Smooth muscle cell (in vitro differentiated cells): ENCODE results near the gene CPSF6. TPM values are rescaled to one million over a fixed set of nuclear protein-coding genes. Genes with fewer than 3 reads are reported as not detected.
"Not testable (repeated sequence)": the region's sequence is repeated elsewhere in the genome, so short reads cannot be mapped to it uniquely, and the experiment has no call there.

Experiments
- DNase-seq: peaks from one replicate; lab custom pipeline; 2025; ENCODE audit not compliant: unreplicated experiment; lab: John Stamatoyannopoulos, UW
- H2AFZ ChIP-seq: fragments of 200-600 bp; sonication (generic); 2 replicates; pipeline ENCODE4 v1.6.0; 2016; ENCODE audit warnings: antibody characterized with exemption, low read depth, mild to moderate bottlenecking
- H3F3A ChIP-seq: fragments of 200-600 bp; sonication (generic); 2 replicates; pipeline ENCODE4 v1.6.0; 2017; ENCODE audit warnings: antibody characterized with exemption, low read depth
- H3K27ac ChIP-seq: fragments of 200-600 bp; sonication (generic); 2 replicates; pipeline ENCODE4 v1.5.1; 2016; ENCODE audit warnings: low read depth, mild to moderate bottlenecking
- H3K27me3 ChIP-seq: fragments of 200-600 bp; sonication (generic); 2 replicates; pipeline ENCODE4 v1.6.1; 2016; ENCODE audit warnings: low read depth, mild to moderate bottlenecking
- H3K36me3 ChIP-seq: fragments of 200-600 bp; sonication (generic); 2 replicates; pipeline ENCODE4 v1.5.1; 2016; ENCODE audit warnings: low read depth
- H3K4me1 ChIP-seq: fragments of 200-600 bp; sonication (generic); 2 replicates; pipeline ENCODE4 v1.5.1; 2016; ENCODE audit warnings: low read depth
- H3K4me2 ChIP-seq: fragments of 200-600 bp; sonication (generic); 2 replicates; pipeline ENCODE4 v1.6.0; 2016; ENCODE audit warnings: mild to moderate bottlenecking
- H3K4me3 ChIP-seq: fragments of 200-600 bp; sonication (generic); 2 replicates; pipeline ENCODE4 v1.5.1; 2016; ENCODE audit warnings: mild to moderate bottlenecking
- H3K79me2 ChIP-seq: fragments of 200-600 bp; sonication (generic); 2 replicates; pipeline ENCODE4 v1.6.0; 2016; ENCODE audit warnings: low read depth, mild to moderate bottlenecking
- H3K9ac ChIP-seq: fragments of 200-600 bp; sonication (generic); 2 replicates; pipeline ENCODE4 v1.6.0; 2016; ENCODE audit warnings: low read depth
- H3K9me3 ChIP-seq: fragments of 200-600 bp; sonication (generic); replicated peaks from 2 replicates; pipeline ENCODE4 v1.5.1; 2016; ENCODE audit warnings: low read depth
- H4K20me1 ChIP-seq: fragments of 200-600 bp; sonication (generic); 2 replicates; pipeline ENCODE4 v1.6.0; 2016; ENCODE audit warnings: low read depth
- CTCF ChIP-seq: fragments of 200-600 bp; sonication (generic); IDR thresholded peaks from 2 replicates; pipeline ENCODE4 v1.5.1; 2017; ENCODE audit warnings: borderline replicate concordance, mild to moderate bottlenecking, antibody characterized with exemption; ENCODE audit not compliant: insufficient read depth, poor library complexity, severe bottlenecking
- WGBS: methylation state at CpG from one replicate; pipeline ENCODE4 v1.1.7; 2016; ENCODE audit warnings: low lambda C conversion rate; 5-methylcytosine and 5-hydroxymethylcytosine counted together
- polyA plus RNA-seq: library from polyadenylated mRNA; unstranded; fragments of >200 nt; fragmentation: Nextera tagmentation; extraction: Ambion mirVana; gene quantifications from 2 replicates; pipeline ENCODE4 v1.2.1, GENCODE V29; 2016
- total RNA-seq: library from RNA; depleted of rRNA; stranded (reverse); fragments of >200 nt; gene quantifications from 2 replicates; pipeline ENCODE4 v1.2.3, GENCODE V29; 2014

CPSF6 gene
- total and polyA plus RNA-seq, 2 experiments from 2014 or later: 21.5 to 35.9 TPM

DNA sequence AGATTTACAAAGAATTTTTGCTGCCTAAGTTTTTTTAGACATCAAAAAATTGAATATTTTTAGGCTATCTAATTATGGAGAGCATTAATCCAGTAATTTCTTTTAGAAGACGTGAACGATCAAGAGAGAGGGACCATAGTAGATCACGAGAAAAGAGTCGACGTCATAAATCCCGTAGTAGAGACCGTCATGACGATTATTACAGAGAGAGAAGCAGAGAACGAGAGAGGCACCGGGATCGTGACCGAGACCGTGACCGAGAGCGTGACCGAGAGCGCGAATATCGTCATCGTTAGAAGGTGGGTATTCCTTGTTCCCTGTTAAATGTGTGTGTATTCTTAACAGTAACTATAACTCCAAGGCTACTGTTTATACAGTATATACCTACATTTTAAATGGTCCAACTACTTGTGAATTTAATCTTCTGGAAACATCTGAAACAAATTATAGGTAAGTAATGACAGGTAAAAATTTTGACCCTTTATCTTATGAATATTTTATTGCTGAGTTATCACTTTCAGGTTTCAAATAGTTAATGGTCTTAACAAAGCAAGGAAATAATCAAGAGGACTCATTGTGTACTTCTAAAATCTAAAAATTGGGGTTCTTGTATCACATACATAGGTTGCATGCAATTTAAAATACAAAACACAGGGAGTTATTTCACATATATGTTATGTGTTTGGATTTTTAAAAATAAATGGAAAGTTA lies 23.1 kb downstream of the CPSF6 start:
- H3K27me3 ChIP-seq: no peaks in the 10 kb centered on the region
- peaks cover 19% of the 10 kb centered on the region for H3K79me2 ChIP-seq
- peaks cover 61% of the 10 kb centered on the region for H3K36me3 ChIP-seq
- no peak for TF ChIP-seq CTCF
- peaks cover 4% of the 10 kb centered on the region for H3K4me1 ChIP-seq
- no peak overlapping the region for H3K4me3 ChIP-seq
- 97% methylated on average over 20 of the region's 20 CpGs for WGBS
- H3K9ac ChIP-seq: no peak overlapping the region
- no peaks in the 10 kb centered on the region for H3K9me3 ChIP-seq
- no peak for DNase-seq
- peaks cover 41% of the 10 kb centered on the region for H4K20me1 ChIP-seq
- no peak overlapping the region for H3K27ac ChIP-seq
- no peak overlapping the region for H2AFZ ChIP-seq
- no peak overlapping the region for H3K4me2 ChIP-seq
- H3F3A ChIP-seq: no peaks in the 10 kb centered on the region

GRCh38 chr12:69265205-69265604 lies 25.8 kb downstream of the CPSF6 start:
- H3K79me2 ChIP-seq: peaks cover 8% of the 10 kb centered on the region

GRCh38 chr12:69265633-69266032 lies 26.3 kb downstream of the CPSF6 start:
- not testable (repeated sequence) for H3K27me3 ChIP-seq, H3F3A ChIP-seq, H3K9me3 ChIP-seq, H3K79me2 ChIP-seq, H2AFZ ChIP-seq, H3K4me1 ChIP-seq, DNase-seq, H3K27ac ChIP-seq, H3K4me3 ChIP-seq, H3K4me2 ChIP-seq, H3K9ac ChIP-seq
- Histone ChIP-seq H3K36me3 (peaks cover 41% of the 10 kb centered on the region), H4K20me1 (peaks cover 64% of the 10 kb centered on the region)
- 95% methylated on average over 8 of the region's 8 CpGs for WGBS

More at GRCh38 chr12:69265205-69265604, 25.8 kb downstream of the CPSF6 start:
- Histone ChIP-seq H4K20me1 (peaks cover 63% of the 10 kb centered on the region), H3K36me3 (peaks cover 41% of the 10 kb centered on the region), H3F3A (no peaks in the 10 kb centered on the region), H2AFZ (no peak overlapping the region), H3K27me3 (no peaks in the 10 kb centered on the region), H3K4me2 (no peak overlapping the region), H3K9ac (no peak overlapping the region), H3K4me1 (peaks cover 4% of the 10 kb centered on the region), H3K27ac (no peak overlapping the region), H3K4me3 (no peak overlapping the region), H3K9me3 (no peaks in the 10 kb centered on the region)
- WGBS: 97% methylated on average over 3 of the region's 3 CpGs
- no peak for DNase-seq
- TF ChIP-seq CTCF: no peak

GRCh38 chr12:69266036-69266635 lies 26.8 kb downstream of the CPSF6 start:
- Histone ChIP-seq H3K36me3 (peaks cover 38% of the 10 kb centered on the region), H3K4me2 (no peak overlapping the region), H3K4me1 (peaks cover 4% of the 10 kb centered on the region), H3K9me3 (no peaks in the 10 kb centered on the region), H3K27me3 (no peaks in the 10 kb centered on the region), H3F3A (no peaks in the 10 kb centered on the region), H4K20me1 (peaks cover 59% of the 10 kb centered on the region), H2AFZ (no peak overlapping the region), H3K9ac (no peak overlapping the region), H3K79me2 (peaks cover 10% of the 10 kb centered on the region), H3K27ac (peak overlapping the region; percentile 17), H3K4me3 (no peak overlapping the region)
- DNase-seq: no peak
- TF ChIP-seq CTCF: no peak
- 66% methylated on average over 3 of the region's 3 CpGs for WGBS
